Chondrocyte (in vitro differentiated cells): ENCODE results near the gene POTEH. TPM values are rescaled to one million over a fixed set of nuclear protein-coding genes. Genes with fewer than 3 reads are reported as not detected.
"Not testable (repeated sequence)": the region's sequence is repeated elsewhere in the genome, so short reads cannot be mapped to it uniquely, and the experiment has no call there.

Source experiments
- DNase-seq: peaks from one replicate; pipeline ENCODE4 v3.0.0; 2021; ENCODE audit warnings: mixed read lengths, low spot score
- H3K27ac Mint-ChIP-seq: one replicate; pipeline ENCODE4 v1.8.0; 2021; ENCODE audit warnings: mild to moderate bottlenecking, moderate library complexity, mixed read lengths; ENCODE audit not compliant: unreplicated experiment
- H3K27me3 Mint-ChIP-seq: 2 replicates; pipeline ENCODE4 v1.8.0; 2021; ENCODE audit warnings: low read depth, mixed read lengths
- H3K36me3 Mint-ChIP-seq: 2 replicates; pipeline ENCODE4 v1.8.0; 2021; ENCODE audit warnings: low read depth, mixed read lengths
- H3K4me1 Mint-ChIP-seq: 2 replicates; pipeline ENCODE4 v1.8.0; 2021; ENCODE audit warnings: low read depth, mild to moderate bottlenecking, mixed read lengths
- H3K4me3 Mint-ChIP-seq: one replicate; pipeline ENCODE4 v1.8.0; 2021; ENCODE audit warnings: mild to moderate bottlenecking, moderate library complexity, mixed read lengths; ENCODE audit not compliant: unreplicated experiment
- H3K9me3 Mint-ChIP-seq: 2 replicates; pipeline ENCODE4 v1.8.0; 2021; ENCODE audit warnings: low read depth, mixed read lengths
- total RNA-seq: library from RNA; stranded (reverse); gene quantifications from 3 replicates; pipeline ENCODE4 v1.2.1, GENCODE V29; 2021

Gene POTEH
- total RNA-seq, 1 donor from 2014 or later: not detected

GRCh38 chr22:15687676-15688075, 2.1 kb upstream of the POTEH start:
- H3K9me3 Mint-ChIP-seq, H3K4me1 Mint-ChIP-seq, H3K36me3 Mint-ChIP-seq, H3K27ac Mint-ChIP-seq, H3K27me3 Mint-ChIP-seq, H3K4me3 Mint-ChIP-seq: not testable (repeated sequence)
- peak; percentile 15 for DNase-seq

- H3K27me3 Mint-ChIP-seq, H3K36me3 Mint-ChIP-seq, H3K4me1 Mint-ChIP-seq, H3K27ac Mint-ChIP-seq, H3K4me3 Mint-ChIP-seq, H3K9me3 Mint-ChIP-seq: not testable (repeated sequence)
- peak; percentile 34 for DNase-seq
Measured at GRCh38 chr22:15688090-15688489, 1.7 kb upstream of the POTEH start.

GRCh38 chr22:15689012-15689748, 646 bp upstream of the POTEH start:
- H3K27me3 Mint-ChIP-seq, H3K9me3 Mint-ChIP-seq, H3K4me3 Mint-ChIP-seq, H3K36me3 Mint-ChIP-seq, H3K4me1 Mint-ChIP-seq, H3K27ac Mint-ChIP-seq: not testable (repeated sequence)
- DNase-seq: peak; percentile 97

GRCh38 chr22:15713600-15713999, 23.8 kb downstream of the POTEH start:
- not testable (repeated sequence) for H3K9me3 Mint-ChIP-seq, H3K27ac Mint-ChIP-seq, H3K27me3 Mint-ChIP-seq, H3K4me1 Mint-ChIP-seq, H3K4me3 Mint-ChIP-seq, H3K36me3 Mint-ChIP-seq
- peak; percentile 92 for DNase-seq

- H3K27me3 Mint-ChIP-seq, DNase-seq, H3K36me3 Mint-ChIP-seq, H3K9me3 Mint-ChIP-seq, H3K4me3 Mint-ChIP-seq, H3K4me1 Mint-ChIP-seq, H3K27ac Mint-ChIP-seq: not testable (repeated sequence)
Measured at GRCh38 chr22:15714125-15714524, 24.3 kb downstream of the POTEH start.

GRCh38 chr22:15721884-15722283, 32.1 kb downstream of the POTEH start:
- H3K27ac Mint-ChIP-seq, H3K9me3 Mint-ChIP-seq, DNase-seq, H3K4me1 Mint-ChIP-seq, H3K27me3 Mint-ChIP-seq, H3K36me3 Mint-ChIP-seq, H3K4me3 Mint-ChIP-seq: not testable (repeated sequence)

- H3K4me3 Mint-ChIP-seq, H3K27me3 Mint-ChIP-seq, H3K9me3 Mint-ChIP-seq, H3K4me1 Mint-ChIP-seq, H3K27ac Mint-ChIP-seq, H3K36me3 Mint-ChIP-seq: not testable (repeated sequence)
- peak; percentile 76 for DNase-seq
Measured at GRCh38 chr22:15729209-15729917, 39.5 kb downstream of the POTEH start.

GRCh38 chr22:15731023-15731422, 41.2 kb downstream of the POTEH start:
- H3K27ac Mint-ChIP-seq, H3K4me3 Mint-ChIP-seq, H3K36me3 Mint-ChIP-seq, H3K27me3 Mint-ChIP-seq, H3K9me3 Mint-ChIP-seq, H3K4me1 Mint-ChIP-seq: not testable (repeated sequence)
- peak; percentile 48 for DNase-seq

GRCh38 chr22:15734411-15734810, 44.6 kb downstream of the POTEH start:
- H3K27me3 Mint-ChIP-seq, H3K36me3 Mint-ChIP-seq, H3K4me1 Mint-ChIP-seq, H3K4me3 Mint-ChIP-seq, H3K27ac Mint-ChIP-seq, H3K9me3 Mint-ChIP-seq: not testable (repeated sequence)
- DNase-seq: peak; percentile 66

- not testable (repeated sequence) for H3K27me3 Mint-ChIP-seq, H3K36me3 Mint-ChIP-seq, H3K4me1 Mint-ChIP-seq, H3K4me3 Mint-ChIP-seq, H3K9me3 Mint-ChIP-seq, H3K27ac Mint-ChIP-seq, DNase-seq
Measured at GRCh38 chr22:15738157-15738908, 48.5 kb downstream of the POTEH start.

GRCh38 chr22:15738909-15739391, 49.1 kb downstream of the POTEH start:
- H3K4me3 Mint-ChIP-seq, H3K27me3 Mint-ChIP-seq, H3K27ac Mint-ChIP-seq, DNase-seq, H3K9me3 Mint-ChIP-seq, H3K4me1 Mint-ChIP-seq, H3K36me3 Mint-ChIP-seq: not testable (repeated sequence)

- DNase-seq, H3K27ac Mint-ChIP-seq, H3K27me3 Mint-ChIP-seq, H3K9me3 Mint-ChIP-seq, H3K4me3 Mint-ChIP-seq, H3K36me3 Mint-ChIP-seq, H3K4me1 Mint-ChIP-seq: not testable (repeated sequence)
Measured at GRCh38 chr22:15747636-15748323, 58.0 kb downstream of the POTEH start.
